Right renal pelvis (tissue), 4 donors: ENCODE measurements around the gene ANO9. TPM values are rescaled to one million over a fixed set of nuclear protein-coding genes. Genes with fewer than 3 reads are reported as not detected.
"Not testable (repeated sequence)": the region's sequence is repeated elsewhere in the genome, so short reads cannot be mapped to it uniquely, and the experiment has no call there.

Source experiments
- DNase-seq, 4 donors: peaks; one replicate each; pipeline ENCODE4 v3.0.0-alpha.2; 2013; ENCODE audit warnings: low read depth in 4 of 4, low spot score in 3 of 4, missing footprints in 1 of 4
- polyA plus RNA-seq, 4 donors: library from polyadenylated mRNA; unstranded; fragments of 120-200 nt; gene quantifications; one replicate each; pipeline ENCODE4 v1.2.1, GENCODE V29; 2013; ENCODE audit not compliant: insufficient read length in 4 of 4

Gene ANO9
- polyA plus RNA-seq, 4 donors = 7.8 to 12.7 (median 9.6) TPM

DNA sequence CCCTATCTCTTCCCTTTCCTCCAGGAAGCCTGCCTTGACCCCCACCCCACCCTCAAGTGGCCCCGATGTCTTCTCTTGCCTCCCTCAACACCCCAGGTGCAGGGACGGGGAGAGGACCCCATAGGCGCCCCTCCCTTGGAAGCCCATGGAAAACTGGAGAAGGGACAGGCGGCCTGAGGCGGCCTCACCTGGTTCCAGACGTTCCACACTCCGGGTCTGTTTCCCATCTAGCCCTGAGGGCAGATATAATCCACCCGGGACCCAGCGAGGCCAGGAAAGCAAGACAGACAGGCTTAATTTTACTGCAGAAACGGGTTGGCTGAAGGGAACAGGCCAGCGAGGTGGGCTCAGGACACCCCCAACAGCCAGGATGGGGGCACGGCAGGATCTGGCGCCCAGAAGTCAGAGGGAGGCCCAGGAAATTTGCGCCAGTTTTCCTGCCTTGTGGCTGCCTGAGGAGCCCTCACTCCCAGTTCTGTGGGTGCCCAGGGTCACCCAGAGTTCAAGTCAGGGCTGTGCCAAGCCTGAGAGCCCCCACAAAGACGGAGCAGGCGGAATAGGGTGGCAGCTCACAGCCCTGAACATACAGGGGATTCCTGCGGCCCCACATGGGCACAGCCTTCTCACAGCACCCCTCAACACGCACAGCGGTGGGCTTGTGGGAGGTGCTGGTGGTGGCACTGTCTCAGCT lies 24.0 kb downstream of the ANO9 start:
- no peak for DNase-seq

DNA sequence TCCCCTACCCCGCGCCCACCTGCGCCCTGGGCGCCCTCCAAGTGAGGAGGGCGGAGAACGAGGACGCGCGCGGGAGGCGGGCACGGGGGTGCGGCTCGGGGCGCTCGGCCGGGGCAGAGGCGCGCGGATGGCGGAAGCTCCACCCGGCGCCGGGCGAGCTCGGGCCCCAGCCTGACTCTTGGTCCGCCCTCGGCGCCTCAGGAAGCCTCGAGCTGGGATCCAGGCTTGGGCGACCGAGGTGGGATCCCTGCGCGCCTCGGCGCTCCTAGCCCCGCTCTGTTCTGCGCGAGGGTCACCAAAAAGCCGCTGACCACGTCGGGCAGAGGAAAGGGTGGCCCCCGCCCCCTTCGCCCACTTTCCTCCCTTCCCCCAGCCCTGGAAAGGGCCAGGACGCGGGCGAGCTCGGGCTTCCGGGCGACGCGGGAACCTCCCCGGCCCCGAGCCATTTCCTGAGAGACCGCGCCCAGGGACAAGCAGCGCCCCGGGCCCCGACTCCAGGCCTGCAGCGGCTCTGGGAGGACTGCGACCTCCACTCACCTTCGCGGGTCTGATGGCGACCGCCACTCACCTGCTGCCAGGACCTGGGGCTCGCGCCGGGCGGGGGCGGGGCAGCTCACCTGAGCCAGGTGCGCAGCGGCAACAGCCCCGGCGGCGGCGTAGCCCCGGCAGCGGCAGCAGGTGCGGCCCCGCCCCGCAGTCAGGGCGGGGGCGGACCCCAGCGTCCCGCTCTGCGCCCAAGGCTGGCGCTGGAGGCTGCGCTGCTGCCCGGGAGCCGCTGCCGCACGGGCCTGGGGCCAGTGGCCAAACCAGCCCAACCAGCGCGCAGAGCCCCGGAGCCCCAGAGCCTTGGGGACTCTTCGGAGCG lies 24.8 kb downstream of the ANO9 start:
- DNase-seq = no peak

DNA sequence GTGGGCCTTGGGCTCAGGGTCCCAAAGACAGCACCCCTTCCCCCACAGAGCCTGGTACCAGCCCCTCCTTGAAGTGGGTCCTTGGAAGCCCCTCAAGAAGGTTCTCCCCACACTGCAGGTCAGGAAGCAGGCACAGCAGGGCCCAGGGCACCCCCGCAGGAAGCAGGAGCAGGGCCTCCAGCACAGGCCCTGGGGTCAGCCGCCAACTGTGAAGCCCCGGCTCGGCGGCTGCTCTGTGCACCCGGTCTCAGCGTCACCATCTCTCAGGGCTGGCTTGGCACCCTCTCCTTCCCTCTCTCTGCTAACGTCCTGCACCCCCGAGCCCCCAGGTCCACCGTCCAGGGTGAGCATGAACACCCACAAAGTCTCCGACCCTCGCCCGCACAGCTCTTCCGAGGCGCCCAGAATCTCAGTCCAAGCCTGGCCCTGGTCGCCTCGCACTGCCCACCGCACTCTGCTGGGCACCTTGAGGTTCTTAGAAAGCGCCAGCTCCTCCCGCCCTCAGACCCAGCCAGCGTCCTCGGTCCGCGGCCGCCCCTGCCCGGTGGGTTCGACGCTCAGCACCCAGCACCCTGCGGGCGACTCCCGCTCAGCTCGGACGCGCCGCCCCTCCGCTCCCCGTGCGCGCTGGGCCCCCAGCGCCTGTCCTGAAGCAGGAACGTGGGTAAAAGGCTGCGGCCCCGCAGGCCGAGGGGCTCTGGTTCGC lies 25.6 kb downstream of the ANO9 start:
- no peak for DNase-seq

DNA sequence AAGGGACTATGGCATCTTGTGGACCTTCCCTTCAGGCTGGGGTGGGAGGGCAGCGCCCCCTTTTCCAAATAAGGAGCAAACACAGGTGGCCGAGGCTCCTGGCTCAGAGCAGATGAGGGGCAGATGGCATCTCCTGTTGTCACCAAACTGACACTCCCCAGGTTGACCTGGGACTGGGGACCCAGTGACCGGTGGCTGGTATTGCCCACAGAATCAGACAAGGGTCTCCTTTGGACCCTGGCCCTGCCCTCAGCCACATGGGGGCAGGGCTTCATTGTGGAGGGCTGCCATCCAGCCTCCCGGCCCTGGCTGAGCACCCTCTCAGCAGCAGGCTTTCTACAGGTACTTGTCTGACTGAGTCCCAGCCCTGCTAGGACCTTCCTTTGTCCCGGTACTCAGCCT lies 26.2 kb downstream of the ANO9 start:
- DNase-seq = no peak

DNA sequence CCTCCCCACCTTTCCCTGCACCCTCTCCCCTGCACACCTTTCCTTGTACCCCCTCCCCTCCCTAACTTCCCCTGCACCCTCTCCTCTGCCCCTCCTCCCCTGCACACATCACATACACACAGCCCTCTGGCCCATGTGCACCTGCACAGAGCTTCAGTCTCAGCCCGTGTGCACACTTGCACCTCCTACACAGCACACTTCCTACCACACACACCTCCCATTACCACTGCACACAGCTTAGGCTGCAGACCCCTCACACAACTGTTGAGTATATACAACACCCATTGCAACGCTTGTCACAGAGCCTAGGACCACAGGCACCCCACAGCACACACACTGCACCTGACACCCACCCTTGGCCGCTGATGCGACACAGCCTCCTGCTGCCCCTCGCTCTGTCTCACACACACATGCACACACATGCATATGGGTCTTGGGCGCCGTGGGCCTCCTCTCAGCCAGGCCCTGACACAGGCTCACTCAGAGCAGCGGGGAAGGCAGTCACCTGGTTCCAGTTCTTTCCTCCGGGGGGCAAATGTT lies 27.4 kb downstream of the ANO9 start:
- DNase-seq = no peak

DNA sequence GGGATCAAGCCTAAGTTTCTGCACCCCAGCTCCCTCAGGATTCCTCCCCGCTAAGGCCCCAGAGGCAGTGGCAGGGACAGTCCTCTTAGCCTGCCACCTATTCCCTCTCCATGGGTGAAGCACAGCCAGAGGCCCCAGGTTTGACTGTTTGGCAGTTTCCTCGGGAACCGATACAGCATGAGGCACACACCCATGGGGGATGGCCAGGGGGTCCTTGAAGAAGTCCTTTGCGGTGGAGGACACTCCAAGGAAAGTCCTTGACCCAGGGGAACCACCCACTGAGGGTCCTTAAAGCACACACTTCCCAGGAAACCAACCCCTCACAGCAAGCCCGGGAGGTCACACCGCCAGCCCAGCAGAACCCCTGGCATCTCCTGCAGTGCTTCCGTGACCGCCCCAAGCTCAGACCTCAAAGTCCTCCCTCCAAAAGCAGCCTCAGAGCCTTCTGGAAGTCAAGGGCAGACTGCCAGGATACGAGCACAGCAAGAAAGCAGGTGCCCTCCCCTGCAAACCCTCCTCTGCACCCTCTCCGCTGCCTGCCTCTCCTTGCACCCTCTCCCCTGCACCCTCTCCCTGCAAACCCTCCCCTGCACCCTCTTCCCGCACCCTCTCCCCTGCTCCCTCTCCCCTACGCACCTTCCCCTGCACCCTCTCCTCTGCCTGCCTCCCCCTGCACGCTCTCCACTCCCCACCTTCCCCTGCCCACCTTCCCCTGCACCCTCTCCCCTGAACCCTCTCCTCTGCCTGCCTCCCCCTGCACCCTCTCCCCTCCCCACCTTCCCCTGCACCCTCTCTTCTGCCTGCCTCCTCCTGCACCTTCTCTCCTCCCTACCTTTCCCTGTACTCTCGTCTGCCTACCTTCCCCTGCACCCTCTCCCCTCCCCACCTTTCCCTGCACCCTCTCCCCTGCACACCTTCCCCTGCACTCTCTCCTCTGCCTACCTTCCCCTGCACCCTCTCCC lies 28.4 kb downstream of the ANO9 start:
- DNase-seq = no peak

DNA sequence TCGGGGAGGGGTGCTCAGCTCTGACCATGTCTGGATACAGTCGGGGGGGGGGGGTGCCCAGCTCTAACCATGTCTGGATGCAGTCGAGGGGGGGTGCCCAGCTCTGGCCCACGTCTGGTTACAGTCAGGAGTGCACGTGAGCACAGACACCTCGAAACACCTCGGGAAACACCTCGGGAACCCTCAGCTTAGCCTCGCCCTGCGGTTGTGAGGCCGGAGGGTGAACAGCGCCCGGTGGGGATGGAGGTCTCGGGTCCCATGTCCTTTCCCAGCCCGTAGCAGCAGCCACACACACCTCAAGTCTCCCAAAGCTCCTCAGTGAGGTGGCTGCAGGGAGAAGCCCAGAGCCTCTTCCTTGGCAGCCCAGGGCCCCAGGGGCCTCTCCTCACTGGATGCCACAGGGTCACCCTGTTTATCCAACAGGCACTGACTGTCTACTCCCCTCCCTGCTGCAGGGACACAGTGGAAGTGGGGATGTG lies 29.1 kb downstream of the ANO9 start:
- DNase-seq = no peak

DNA sequence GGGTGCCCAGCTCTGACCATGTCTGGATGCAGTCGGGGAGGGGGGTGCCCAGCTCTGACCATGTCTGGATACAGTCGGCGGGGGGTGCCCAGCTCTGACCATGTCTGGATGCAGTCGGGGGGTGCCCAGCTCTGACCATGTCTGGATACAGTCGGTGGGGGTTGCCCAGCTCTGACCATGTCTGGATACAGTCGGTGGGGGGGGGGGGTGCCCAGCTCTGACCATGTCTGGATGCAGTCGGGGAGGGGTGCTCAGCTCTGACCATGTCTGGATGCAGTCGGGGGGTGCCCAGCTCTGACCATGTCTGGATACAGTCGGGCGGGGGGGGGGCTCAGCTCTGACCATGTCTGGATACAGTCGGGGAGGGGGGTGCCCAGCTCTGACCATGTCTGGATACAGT lies 30.3 kb downstream of the ANO9 start:
- not testable (repeated sequence) for DNase-seq

DNA sequence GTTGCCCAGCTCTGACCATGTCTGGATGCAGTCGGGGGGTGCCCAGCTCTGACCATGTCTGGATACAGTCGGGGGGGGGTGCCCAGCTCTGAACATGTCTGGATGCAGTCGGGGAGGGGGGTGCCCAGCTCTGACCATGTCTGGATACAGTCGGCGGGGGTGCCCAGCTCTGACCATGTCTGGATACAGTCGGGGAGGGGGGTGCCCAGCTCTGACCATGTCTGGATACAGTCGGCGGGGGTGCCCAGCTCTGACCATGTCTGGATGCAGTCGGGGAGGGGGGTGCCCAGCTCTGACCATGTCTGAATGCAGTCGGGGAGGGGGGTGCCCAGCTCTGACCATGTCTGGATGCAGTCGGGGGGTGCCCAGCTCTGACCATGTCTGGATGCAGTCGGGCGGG lies 31.1 kb downstream of the ANO9 start:
- not testable (repeated sequence) for DNase-seq

DNA sequence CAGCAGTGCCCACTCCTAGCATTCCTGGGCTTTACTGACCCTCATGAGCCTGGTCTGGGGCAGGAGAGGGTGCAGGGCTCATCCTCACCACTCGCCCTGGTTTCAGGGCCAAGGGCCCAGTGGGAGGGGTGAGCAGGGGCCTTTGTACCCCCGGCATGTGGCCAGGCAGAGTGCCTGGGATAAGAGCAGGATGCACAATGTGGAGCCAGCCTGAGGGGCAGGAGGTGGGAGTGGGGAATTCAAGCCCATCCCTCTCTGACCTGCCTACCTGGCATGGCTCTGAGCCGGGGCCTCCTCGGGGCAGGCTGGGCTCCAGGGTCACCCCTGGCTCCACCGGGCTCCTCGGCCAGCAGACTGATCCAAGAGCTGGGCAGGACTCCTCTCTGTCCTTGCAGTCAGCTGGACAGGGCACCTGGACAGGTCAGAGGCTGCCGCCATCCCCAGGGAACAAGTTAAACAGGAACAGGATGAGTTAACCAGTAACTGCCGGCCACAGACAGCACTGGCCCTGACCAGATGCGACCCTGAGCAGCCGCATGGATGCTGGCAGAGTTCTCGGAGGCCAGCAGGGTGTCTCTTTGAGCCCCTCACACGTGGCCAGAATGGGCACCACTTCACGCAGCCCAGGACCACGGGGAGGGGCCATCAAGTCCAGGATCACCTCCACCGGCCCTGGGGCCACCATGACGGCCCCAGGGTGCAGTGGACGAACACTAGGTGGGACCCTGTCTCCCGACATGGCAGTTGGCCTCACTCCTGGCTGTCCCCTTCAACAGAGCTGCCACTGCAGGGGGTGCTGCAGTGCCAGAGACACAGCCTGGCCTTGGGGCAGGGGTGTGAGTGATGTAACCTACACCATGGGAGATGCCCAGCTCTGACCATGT lies 32.0 kb downstream of the ANO9 start:
- no peak for DNase-seq

DNA sequence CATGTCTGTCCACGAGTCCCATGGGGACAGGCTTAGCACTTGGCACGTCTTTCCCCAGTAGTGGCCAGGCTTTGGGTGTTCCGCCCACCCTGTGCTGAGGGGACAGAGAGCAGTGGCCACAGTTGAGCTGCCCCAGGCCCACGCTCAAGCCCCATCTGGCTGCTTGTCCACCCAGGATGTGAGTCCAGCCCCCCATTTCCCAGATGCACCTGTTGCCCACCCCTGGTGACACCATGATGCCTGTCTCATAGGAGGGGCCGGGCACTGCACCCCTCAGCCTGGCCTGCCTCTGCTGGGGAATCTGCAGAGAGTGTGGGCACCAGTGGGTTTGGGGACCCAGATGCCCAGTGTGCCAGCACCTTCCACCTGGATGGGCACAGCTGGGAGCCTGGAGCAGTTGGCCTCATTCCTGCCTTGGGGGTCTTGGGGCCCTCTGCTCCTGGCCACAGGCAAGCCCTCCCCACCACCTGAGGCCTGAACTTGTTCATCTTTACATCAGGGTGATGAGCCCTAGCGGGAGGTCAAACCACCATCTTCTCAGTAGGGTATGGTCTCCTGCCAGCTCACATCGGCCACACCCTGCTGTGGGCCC lies 32.7 kb downstream of the ANO9 start:
- DNase-seq = no peak

DNA sequence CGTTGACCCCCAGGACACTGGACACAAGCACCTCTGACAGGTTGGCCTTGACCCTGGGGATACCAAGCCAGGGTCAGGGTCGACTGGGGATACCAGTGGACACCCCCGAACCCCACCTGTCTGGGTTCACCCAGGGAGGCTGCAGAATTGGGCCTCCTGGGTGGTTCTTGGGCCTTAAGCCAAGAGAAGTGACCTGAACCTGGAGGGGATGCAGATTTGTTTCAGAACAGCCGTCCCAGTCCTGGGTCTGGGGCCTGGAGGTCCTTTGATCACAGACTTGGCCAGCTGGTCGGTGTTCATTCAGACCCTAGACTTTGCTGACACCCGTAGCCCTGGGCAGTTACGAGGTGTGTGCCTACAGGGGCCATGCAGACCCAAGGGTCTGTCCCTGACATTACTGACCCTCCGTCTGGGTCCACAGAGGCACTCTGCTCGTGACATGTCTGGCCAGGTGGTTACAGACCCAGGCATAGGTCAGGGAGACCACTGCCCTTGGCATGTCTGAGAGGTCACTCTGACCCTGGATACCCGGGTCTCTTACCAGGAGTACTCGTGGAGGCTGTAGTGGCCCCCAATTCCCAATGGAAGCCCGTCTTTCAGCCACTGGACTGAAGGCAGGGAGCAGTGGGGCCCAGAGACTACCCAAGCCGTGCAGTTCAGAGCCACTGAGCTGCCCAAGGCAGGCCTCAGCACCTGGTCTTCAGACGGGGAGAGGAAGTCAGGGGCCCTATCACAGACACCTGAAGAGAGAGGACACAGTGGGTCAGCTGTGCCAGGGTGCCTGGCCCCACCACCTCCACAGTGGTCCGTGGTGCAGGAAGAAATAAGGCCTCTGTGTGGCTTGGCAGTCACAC lies 33.4 kb downstream of the ANO9 start:
- no peak for DNase-seq

DNA sequence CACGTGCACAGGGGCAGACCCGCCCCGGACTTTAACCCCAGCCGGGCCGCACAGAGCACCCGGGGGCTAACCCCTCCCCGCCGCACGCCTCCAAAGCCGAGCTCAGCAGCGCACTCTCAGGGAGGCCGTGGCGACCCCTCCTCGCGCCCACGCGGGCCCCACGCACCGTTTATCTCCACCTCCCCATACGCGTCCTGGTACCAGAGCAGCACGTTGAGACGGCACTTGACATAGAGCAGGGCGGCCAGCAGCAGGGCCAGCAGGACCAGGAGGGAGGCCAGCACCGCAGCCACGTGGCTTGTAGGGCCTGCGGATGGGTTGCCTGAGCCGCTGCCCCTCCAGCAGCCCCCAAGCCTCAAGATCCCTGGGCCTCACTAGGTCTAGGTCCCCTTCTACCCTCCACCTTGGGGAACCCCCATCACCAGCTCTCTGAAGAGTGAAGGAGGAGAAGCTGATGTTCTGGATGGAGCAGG lies 34.1 kb downstream of the ANO9 start:
- DNase-seq = no peak

DNA sequence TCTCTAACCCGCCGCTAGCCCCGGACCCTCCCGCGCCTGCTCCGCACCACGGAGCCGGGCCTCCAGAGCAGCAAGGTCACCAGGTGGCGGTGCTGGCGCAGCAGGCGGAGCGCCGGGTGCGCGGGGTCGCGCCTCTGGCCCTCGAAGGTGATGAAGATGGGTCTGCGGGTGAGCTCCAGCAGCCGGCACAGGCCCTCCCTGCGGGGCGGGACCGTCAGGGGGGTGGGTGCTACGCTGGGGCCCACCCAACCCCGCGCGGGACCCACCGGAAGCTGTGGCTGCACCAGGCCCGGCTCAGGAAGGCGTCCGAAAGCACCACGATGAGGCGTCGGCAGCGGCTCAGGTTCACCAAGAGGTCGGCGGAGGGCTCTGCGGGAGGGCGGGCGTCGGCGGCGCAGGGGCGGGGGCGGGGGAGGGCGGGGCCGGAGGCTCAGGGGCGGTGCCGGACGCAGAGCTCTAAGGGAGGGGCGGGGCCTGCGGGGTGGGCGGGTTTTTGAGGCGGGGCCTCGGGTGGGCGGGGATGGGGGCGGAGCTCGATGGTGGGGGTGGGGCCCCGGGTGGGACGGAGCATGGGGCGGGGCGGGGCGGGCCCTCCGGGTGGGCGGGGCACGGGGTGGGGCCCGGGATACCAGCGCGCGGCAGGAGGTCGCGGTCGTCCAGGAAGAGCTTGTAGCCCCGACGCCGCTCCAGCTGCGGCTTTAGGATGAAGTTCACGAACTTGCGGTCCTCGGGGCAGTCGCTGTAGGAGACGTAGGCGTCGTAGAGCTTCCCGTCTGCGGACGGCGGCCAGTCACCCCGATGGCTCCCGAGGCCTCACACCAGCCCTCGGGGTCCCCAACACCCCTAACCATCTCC lies 34.8 kb downstream of the ANO9 start:
- no peak for DNase-seq

DNA sequence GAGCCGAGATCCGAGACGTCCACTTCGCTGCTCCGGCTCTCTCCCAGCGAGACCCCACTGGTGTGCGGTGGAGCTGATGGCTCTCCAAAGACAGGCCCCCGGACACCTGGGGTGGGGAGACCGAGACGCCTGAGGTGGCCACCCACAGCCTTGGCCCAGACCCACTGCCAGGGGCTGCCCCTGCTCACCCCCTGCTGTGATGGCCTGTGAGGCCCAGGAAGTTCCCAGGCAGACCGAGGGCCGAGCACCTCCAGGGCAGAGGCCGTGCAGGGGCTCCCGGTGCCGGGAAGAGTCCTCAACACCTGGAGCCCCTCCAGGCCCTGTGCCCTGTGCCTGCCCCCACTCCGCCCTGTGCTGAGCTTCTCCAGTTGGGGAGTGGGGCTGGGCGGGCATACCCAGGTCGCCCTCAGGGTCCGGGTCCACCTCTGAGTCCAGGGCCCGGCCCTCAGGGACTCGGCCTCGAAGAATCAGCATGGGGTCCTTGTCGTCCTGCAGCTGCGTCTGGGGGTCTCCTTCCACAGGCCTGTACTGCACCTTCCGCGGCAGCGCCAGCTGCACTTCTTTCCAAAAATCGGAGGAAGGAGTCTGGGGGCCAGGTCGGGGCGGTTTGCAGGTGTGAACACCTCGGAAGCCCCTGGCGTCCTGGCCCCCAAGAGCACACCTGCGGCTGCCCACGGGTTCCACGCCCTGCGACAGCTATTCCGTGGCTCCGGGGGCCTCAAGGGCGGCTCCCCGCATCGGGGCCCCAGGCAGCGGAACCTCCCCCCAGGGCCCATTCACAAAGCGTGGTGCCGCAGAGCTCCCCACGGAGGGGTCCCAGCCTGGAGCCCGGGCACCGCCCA lies 35.6 kb downstream of the ANO9 start:
- no peak for DNase-seq
